RPMI8226 (cell line): ENCODE data around the gene NRXN2.
A peak's percentile ranks its signal among the peaks of the same experiment; 100 is the strongest.

Experiments used
- DNase-seq: peaks from one replicate; pipeline ENCODE4 v3.0.0-alpha.2; 2015

The NRXN2 gene

DNA sequence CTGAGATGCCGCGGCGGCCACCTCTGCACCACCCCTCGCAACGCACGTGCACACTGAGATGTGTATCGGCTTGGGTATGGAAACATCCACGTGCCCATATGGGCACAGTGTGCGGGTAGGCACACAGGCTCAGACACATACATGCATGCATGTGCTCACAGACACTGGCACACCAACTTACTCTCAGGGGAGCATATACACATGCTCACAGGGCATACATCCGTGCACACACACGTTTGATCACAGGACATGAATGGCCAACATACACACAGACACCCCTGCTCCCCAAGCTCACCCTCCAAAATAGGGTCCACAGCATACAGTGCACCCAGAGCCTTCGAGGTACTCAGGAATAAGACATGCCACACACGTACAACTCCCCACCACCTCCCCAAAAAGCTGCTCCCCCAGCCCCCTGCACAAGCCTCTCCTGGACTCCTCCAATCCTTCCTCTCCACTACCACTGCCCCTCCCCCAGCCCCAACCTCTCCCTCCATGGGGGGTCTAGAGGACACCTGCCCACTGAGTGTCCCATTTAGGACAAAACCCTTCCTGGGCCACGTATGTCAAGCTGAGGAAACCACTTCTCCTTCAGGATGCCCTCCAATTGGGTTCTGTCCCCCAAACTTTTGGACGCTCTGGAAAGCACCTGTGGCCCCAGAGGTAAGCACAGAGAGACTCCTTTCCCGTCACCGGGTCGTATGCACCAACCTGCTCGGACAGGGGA lies 78.9 kb downstream of the NRXN2 start:
- no peak for DNase-seq

GRCh38 chr11:64643256-64643881 lies 79.6 kb downstream of the NRXN2 start:
- no peak for DNase-seq

DNA sequence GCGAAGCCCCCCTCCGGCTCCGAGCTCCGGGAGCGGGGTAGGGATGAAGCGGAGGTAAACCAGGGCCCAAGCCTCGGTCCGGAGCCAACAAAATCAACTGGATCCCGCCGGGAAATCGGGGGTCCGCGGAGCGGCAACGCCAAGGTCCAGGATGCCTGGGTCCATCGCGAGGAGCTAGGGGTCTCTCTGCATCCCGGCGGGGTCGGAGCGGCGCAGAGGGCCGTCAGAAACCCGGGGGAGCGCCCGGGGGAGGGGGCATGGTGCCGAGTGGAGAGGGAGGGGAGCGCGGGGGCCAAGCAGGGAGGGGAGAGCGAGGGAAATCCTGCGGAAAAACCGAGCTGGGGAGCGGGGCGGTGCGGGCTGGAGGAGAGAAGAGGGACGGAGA lies 80.1 kb downstream of the NRXN2 start:
- no peak for DNase-seq

DNA sequence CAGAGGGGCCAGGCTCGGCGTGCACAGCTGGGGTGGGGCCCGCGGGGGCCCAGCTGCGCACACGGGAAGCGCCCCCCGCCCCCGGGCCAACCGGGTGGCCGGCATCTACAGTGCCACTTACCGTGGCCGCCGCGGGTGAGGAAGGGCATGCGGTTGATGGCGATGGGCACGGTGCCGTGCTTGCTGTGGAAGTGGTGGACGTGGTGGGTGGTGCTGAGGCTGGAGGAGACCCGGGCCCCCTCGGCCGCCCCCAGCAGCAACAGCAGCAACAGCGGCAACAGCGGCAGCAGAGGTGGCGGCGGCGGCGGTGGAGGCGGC lies 80.6 kb downstream of the NRXN2 start:
- DNase-seq: no peak

DNA sequence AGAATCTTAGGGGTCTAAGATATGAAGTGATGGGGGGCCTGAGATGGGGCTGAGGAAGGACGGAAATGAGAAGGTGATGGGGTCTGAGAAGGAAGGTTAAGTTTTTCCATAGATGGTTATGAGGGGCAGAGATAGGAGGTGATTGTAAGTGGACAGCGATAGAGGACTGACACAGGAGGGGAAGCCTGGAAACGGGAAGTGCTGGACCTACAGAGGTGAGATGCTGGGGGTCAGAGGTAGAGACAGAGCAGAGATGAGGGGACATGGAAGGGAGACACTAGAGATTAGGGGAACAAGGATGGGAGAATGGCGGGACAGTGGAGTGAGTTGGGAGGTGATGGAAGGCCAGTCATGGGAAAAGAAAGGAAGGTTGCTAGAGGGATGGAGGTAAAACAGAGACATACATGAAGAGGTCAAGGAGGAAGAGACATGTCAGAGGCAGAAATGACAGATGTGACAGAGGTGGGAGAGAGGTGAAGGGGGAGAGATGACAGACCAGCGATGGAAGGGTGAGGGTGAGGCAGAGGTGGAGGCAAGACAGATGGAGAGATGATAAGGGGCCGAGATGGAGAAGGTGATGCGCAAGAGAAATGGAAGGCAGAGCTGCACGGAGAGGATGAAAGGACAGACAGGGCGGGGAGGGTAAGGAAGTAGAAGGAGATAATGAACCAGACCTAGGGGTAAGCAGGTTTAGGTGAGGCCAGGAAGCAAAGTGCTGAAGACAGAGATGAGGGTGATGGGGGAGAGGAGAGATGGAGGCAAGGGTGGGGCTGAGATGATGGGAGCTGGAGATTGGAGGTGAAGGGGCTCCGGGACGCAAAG lies 81.2 kb downstream of the NRXN2 start:
- DNase-seq: no peak

GRCh38 chr11:64639885-64640284 lies 83.1 kb downstream of the NRXN2 start:
- no peak for DNase-seq

- no peak for DNase-seq
These were observed 84.2 kb downstream of the NRXN2 start for GRCh38 chr11:64638829-64639228.

- DNase-seq: no peak
These were observed 84.9 kb downstream of the NRXN2 start for GRCh38 chr11:64638018-64638665.

DNA sequence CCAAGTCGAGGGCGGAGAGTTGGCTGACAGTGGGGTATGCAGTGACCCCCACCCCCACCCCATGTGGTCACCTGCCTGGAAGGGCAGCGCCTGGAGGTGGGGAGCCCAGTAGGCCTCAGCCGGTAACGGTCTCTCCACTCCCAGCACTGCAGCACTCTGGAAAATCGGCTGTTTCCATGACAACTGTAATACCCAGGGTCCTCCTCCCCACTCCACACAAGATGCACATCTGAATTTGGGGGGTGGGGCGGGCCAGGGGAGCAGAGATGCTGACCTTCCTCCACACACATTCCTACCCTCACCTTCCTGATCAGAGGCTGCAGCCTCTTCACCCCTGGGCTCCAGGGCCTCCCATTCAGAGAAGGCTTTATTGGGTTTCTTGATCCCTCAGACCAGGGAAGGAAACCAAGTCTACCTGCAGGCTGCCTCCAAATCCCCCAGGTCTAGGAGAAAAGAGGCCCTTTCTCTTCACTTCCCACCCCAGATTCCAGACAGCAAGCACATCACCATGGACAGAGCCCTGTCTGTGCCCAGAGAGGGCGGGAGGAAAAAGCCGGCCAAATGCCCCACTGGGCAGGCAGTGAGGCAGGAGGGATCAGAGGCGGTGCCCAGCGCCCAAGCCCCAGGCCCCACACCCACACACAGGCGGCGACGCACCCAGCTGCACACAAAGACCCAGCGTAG lies 85.5 kb downstream of the NRXN2 start:
- no peak for DNase-seq

DNA sequence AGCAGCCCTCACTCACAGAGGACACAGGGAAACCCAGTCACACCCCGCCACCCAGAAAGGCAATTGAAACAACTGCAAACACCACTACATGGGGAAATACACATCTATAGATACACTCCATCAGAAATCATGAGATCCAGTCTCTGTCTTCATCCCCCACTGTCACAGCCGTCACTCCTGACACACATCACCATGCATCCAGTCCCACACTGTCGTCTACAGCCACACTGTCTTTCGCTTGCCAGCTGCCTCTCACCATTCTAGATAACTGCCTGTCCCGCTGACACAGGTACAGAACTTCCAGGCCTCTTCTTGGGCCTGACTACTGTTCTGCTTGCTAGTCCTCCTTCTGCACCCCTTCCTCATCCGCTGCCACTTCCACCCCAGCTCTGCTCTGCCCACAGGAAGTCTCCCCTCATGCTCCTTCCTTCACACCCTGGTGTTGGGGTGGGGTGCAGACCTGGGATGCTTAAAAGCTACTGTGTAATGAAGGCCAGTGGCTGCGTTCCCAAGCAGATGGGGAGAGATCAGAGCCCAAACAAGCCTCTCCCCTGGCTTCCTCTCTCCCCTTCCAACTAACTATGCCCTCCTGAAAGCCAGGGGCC lies 89.3 kb downstream of the NRXN2 start:
- DNase-seq: no peak

- DNase-seq: no peak
These were observed 90.3 kb downstream of the NRXN2 start for GRCh38 chr11:64632654-64633053.

- DNase-seq: no peak
These were observed 90.8 kb downstream of the NRXN2 start for GRCh38 chr11:64632237-64632636.

DNA sequence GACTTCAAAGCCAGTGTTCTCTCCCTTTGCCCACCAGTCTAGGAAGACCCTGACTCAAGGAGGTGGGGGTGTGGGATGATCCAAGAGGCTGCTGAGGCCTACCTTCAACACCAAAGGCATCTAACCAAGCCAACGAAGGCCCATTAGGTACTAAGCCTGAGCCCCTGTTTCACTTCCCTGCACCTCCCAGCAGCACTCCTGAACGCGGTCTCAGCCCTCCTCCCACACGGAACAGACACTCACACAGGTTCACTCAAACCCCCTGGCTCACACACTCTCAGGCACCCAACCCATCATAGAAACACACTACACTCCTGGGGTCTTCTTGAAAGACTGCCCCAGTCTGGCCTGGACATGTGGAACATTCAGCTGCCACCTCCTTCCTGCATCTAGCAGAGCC lies 91.3 kb downstream of the NRXN2 start:
- DNase-seq: no peak

DNA sequence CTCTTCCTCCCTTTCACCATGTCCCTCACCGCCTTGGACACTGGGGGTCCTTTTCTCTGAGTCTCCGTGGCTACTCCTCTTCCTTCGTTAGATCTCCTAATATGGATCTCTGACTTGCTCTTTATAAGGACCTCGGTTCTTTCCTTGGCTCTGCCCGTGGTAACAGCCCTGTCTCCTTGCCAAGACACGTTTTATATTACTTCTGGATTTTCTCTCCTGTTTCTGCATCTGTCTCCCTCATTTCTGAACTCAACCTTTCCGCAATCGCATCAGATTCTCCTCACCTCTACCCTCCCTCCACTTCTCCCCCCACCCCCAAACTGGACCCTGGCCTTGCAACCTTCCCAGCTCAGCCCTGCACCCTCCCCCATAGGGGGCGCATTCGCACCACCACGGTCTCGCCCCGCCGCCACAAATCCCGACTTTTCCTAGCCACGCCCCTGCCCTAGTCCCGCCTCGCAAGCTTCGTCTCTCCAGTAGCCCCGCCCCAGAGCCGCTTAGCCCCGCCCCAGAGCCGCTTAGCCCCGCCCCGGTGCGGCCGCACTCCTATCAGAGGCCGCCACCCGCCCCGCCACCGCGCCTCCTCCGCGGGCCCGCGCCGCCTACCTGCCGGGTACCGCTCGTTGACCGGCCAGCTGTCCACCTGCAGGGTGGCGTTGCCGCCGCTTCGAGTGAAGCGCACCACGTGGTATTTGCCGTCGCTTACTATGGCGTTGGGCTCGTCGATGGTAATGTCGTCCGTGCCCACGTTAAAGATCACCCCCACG lies 93.0 kb downstream of the NRXN2 start:
- DNase-seq: no peak

DNA sequence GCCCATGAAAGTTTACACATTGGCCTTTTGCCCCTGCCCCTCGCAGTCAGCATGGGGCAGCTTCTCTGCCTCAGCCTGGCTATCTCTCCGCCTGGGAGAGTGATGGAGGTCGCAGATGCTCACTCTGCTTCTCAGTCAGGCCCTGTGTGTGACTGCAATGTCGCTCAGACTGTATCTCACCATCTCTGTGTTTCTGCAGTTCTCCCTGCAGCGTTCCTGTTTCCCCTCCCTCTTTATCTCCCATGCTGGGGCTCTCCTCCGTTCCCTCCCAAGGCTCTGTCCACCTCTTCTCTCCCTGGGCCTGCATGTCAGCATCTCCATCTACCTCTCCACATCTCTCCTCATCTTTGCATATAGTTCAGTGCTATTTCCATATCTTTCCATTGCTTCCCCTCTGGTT lies 93.9 kb downstream of the NRXN2 start:
- no peak for DNase-seq

- DNase-seq: no peak
These were observed 94.4 kb downstream of the NRXN2 start for GRCh38 chr11:64628596-64628995.

GRCh38 chr11:64627371-64627770 lies 95.6 kb downstream of the NRXN2 start:
- no peak for DNase-seq

GRCh38 chr11:64626637-64627036 lies 96.4 kb downstream of the NRXN2 start:
- DNase-seq: no peak

DNA sequence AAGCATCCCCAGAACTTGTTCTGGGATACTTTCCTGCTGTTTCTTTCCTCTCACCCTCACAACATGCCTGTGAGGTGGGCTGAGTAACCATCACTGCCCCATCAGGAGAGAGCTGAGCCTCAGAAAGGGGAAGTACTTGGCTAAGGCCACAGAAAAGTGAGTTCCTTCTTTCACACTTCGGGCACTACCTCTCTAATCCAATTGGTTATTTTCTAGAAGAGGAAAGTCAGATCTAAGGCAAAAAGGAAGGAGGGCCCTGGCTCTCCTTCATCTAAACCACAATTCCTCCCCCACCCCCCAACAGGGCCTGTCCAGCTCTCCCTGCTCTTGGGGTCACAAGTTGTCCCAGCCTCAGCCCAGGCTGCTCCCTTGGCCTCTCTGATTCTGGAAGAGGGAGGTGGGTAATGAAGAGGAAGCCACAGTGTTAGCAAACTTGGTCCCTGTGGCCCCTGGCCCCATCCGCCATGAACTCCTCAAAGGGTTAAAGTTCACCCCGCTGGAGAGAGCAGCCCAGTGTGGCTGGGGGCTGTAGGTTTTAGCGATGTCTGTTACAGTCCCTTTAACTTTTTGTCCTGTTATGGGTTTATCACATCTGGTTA lies 98.0 kb downstream of the NRXN2 start:
- DNase-seq: peak; percentile 73

- DNase-seq: no peak
These were observed 100.3 kb downstream of the NRXN2 start for GRCh38 chr11:64622681-64623080.

- peak; percentile 69 for DNase-seq
These were observed 101.5 kb downstream of the NRXN2 start for GRCh38 chr11:64621283-64622019.
